ENCODE results near the gene GPR146.

The GPR146 gene

GRCh38 chr7:1080921-1081255, 36.5 kb downstream of the GPR146 start:
- DNase-seq, result no peak

GRCh38 chr7:1081336-1081735, 37.0 kb downstream of the GPR146 start:
- no peak for DNase-seq

DNA sequence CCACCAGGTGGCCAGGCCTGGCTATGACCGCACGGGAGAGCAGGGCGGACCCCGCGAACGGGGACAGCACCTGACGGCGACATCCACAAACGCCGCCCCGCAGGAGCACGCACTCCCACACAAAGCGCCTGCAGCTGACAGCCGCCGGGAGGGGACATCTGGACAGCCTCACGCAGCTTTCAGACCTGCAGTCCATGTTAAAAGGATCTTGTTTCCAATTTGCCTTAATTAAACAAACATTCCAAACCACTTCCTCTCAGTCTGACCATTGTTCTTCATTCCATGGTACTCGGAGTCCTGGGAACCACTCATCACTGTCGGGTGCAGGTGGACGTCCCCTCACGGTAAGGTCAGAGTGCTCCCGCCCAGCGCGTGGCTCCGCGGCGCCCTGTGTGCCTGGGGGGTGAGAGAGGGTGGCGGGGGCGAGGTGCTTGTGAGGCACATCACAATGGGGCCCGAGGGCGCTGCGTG, 37.6 kb downstream of the GPR146 start:
- peak; percentile 90 for DNase-seq

- DNase-seq, result no peak
Observed at GRCh38 chr7:1083729-1084657, 39.6 kb downstream of the GPR146 start.

DNA sequence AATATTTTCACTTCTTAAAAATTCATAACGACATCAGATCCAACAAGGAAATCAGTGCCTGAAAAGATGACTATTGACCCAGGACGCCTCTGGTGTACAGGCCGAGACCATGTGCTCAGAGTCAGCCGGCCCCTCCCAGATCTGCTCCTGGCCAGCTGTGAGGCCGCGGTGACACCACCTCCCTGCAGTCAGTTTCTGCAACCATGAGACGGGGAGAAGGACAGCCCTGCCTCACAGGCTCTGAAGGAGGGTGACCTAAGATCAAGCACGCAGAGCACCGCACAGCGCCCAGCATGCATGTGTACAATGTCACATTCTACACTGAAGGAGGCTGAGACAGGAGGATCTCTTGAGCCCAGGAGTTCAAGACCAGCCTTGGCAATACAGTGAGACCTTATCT, 40.9 kb downstream of the GPR146 start:
- no peak for DNase-seq

DNA sequence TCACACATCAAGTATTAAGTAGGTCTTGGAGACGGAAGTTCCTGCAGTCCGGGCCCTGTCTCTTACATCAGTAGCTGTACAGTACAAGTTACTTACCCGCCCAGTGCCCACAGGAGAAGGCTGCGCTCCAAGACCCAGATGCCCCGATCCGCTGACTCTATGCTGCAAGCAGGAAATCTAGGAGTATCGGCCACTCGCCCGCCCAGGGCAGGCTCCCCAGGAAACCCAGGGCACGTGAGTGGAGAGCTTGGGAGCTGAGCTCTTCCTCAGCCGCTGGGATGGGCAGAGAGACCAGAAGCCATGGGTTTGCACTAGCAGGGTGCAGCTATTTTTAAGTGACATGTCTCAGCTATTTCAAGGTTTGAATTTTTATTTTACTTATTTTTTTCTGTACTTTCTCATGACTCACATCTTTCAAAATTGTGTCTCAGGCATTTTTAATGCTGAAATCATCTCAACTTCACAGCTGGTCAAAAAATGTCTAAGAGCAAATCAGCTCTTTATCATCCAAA, 41.6 kb downstream of the GPR146 start:
- DNase-seq, result no peak

DNA sequence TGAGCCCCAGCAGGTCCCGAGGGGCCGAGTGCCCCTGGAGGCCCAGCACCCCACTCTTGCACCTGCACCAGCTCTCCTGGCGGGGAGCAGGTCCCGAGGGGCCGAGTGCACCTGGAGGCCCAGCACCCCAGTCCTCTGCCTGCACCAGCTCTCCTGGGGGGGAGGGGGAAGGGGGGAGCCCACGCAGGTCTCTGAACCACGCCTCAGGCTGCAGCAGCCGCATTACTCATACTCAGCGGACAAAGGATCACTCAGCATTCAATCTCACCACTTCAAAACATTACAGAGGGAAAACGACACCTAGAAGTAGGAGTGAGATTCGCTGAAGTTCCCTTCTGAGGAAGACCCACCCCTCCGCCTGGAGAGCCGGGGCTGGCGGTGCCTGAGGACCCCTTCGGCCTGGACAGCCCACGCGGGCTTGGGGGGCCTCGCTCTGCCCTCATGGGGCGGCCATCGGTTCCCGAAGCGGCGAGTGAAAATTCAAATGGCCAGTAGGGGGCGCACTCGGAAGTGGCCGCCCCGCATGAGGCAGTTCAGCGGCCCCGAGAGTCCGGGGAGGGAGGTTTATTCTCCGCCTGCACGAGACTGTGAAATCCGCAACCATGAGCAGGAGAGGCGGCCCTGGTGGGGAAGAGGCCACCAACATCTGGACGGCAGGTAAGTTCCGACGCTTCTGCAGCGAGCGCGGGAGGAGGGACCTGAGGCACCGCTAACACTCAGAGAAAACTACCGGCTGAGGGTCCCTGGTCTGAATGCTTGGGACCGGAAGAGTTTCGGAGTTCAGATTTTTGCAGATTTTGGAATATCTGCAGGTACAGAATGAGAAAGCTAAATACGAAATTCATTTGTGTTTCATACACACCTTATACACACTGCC, 42.5 kb downstream of the GPR146 start:
- DNase-seq, result peak; percentile 54

DNA sequence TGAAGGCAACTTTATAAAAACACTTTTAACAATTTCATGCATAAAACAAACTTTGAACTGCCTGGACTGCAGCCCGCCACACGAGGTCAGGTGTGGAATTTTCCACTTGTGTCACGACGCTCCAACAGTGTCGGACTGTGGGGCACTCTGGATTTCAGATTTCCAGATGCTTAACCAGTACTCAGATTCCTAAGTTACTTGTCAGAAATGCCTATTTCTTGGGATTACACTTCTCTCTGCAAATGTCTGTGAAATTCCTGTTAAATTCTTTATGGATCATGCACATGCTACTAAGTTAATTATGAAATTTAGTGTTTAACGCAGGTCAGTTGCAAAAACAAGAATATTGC, 43.1 kb downstream of the GPR146 start:
- DNase-seq, result no peak

- peak; percentile 62 for DNase-seq
Observed at GRCh38 chr7:1087952-1088920, 43.9 kb downstream of the GPR146 start, which contains the start of gene GPER1. Gene GPER1, plus strand, starts transcription at chr7:1088113. Its CDS starts 3,616 bp downstream, at chr7:1091729.

GRCh38 chr7:1090236-1090635, 45.9 kb downstream of the GPR146 start:
- DNase-seq, result no peak

DNA sequence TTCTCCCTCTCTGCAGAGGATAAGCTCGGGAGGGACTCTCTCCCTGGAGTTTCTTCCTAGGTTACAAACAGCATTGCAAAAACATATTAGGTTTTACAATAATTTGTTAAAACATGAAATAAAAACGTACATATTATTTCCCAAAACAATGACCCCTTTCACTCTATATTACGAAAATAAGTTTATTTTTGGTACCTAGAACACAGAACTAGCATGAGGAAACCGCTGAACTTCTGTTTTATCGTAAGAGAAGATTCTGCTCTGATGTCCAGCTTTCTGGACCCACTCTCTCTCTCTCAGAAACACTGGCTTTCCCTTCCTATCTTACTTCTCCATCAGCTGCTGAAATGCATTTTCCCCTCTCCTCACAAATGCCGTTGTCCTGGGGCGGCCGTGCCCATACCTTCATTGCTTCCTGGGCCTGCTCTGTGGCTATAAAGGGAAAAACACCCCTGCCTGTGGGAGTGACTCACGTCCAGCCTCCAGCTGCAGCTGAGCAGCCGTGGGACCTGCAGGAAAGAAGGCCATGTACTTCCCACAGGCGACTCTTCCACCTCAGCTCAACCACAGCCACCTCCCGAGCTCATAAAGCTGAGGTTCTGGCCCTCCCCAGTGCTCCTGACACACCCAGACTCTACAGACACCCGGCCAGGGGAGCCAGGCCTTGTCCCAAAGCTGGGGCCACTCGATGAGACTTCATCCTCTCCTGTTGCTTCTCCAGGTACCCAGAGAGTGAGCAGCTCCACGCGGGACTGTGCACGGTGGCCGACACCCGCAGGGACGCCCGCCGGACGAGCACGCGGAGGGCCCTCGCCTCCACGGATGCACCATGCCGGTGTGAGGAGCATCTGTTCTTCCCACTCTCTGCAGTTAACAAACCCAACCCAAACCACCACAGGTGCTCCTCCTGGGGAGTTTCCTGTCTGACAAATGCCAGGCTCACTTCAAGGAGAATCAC, 46.6 kb downstream of the GPR146 start:
- no peak for DNase-seq

- DNase-seq, result no peak
Observed at GRCh38 chr7:1091644-1092027, 47.3 kb downstream of the GPR146 start.

DNA sequence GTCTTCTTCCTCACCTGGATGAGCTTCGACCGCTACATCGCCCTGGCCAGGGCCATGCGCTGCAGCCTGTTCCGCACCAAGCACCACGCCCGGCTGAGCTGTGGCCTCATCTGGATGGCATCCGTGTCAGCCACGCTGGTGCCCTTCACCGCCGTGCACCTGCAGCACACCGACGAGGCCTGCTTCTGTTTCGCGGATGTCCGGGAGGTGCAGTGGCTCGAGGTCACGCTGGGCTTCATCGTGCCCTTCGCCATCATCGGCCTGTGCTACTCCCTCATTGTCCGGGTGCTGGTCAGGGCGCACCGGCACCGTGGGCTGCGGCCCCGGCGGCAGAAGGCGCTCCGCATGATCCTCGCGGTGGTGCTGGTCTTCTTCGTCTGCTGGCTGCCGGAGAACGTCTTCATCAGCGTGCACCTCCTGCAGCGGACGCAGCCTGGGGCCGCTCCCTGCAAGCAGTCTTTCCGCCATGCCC, 47.9 kb downstream of the GPR146 start:
- DNase-seq, result no peak

GRCh38 chr7:1092806-1093501, 48.6 kb downstream of the GPR146 start:
- no peak for DNase-seq

GRCh38 chr7:1093502-1093843, 49.1 kb downstream of the GPR146 start:
- DNase-seq, result no peak

GRCh38 chr7:1093916-1094508, 49.7 kb downstream of the GPR146 start:
- no peak for DNase-seq

GRCh38 chr7:1094870-1095269, 50.5 kb downstream of the GPR146 start:
- DNase-seq, result no peak

DNA sequence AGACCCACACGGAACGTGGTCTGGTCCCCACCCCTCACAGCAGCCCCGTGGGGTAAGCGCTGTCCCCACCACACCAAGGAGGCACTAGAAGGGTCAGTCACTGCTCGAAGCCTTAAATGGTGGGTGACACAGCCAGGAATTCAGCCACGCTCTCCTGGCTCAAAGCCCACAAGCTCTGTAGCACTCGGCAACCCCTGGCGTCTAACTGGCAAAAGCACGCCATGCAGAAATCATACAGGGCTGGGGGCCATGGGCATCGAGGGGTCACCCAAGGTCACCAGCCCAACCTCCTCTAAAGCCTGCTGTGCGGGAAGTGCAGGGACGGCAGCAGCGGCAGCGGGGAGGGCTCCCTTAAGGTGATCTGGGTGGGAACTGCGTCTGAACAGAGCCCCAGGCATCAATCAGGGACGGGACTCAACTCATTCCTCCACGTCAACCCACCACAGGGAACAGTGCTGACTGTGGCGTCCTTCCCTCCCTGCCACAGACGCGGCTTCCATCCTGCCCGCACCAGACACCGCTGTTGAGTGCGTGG, 51.3 kb downstream of the GPR146 start:
- no peak for DNase-seq

All from SHP77 treated with DMSO at 0.1 percent for 48 hours (cell line).